PFSK-1 (cell line): Measurements from ENCODE around the gene MCOLN2.

Source experiments
- FOXP2 ChIP-seq: optimal IDR thresholded peaks from 2 replicates; pipeline ENCODE3; 2011; ENCODE audit warnings: borderline replicate concordance, control low read depth, inconsistent platforms; ENCODE audit not compliant: insufficient read depth; ENCODE audit errors: extremely low read length, extremely low read depth
- POLR2AphosphoS5 ChIP-seq: IDR thresholded peaks from 2 replicates; pipeline ENCODE4 v1.6.1; 2012; ENCODE audit warnings: low read depth, mild to moderate bottlenecking, control low read depth, low read length, moderate library complexity
- REST ChIP-seq, 2 experiments: IDR thresholded peaks; 2 replicates each; pipeline versions ENCODE4 v1.6.1 to v1.8.0; 2011 to 2012; ENCODE audit warnings: low read depth in 2 of 2, low read length in 2 of 2, control low read depth in 1 of 2, inconsistent platforms in 1 of 2, mild to moderate bottlenecking in 1 of 2, moderate library complexity in 1 of 2; ENCODE audit not compliant: insufficient read depth in 1 of 2
- SIN3A ChIP-seq: IDR thresholded peaks from 2 replicates; pipeline ENCODE4 v1.6.1; 2012; ENCODE audit warnings: mild to moderate bottlenecking, low read length, moderate library complexity, borderline replicate concordance; ENCODE audit not compliant: insufficient read depth
- TAF1 ChIP-seq: IDR thresholded peaks from 2 replicates; pipeline ENCODE4 v1.6.1; 2012; ENCODE audit warnings: low read length, control low read depth, borderline replicate concordance; ENCODE audit not compliant: insufficient read depth

GRCh38 chr1:84956655-84957054 is 40.3 kb downstream of the MCOLN2 start:
- TF ChIP-seq REST (IDR thresholded peaks at IDR 0.05; ENCODE audit: insufficient read depth in 1 of 2, low read depth in 2 of 2, low read length in 2 of 2) (peak in 1 of 2 experiments; percentile 70; a peak in 2 of 4 replicates), FOXP2 (no peak), POLR2AphosphoS5 (no peak), TAF1 (no peak), SIN3A (no peak)
